HG02885 (cell line): ENCODE data around the gene MRPS6.

Experiments used
- ATAC-seq: cut with Tn5 transposase; IDR thresholded peaks from one replicate; pipeline ENCODE4 v1.9.1; 2021; ENCODE audit warnings: mild to moderate bottlenecking; ENCODE audit not compliant: unreplicated experiment, poor library complexity

MRPS6 gene

DNA sequence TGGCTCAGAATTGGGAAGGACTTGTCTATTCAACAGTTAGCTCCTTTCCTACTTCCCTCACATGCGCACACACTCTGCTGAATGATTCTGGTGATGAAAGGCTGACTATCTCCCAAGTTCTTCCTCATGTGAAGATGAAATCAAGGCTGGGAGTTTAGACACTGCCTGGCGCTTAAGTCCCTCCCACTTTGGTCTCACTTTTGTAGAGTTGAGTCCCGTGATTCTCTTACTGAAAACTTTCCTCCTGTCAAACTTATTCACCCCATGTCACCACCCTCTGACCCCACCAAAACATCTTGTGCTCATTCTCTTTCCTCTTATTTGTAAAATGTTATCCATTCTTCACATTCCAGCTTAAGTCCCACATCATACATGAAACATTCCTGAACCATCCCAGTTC is 8.4 kb upstream of the MRPS6 start:
- ATAC-seq, result no peak

DNA sequence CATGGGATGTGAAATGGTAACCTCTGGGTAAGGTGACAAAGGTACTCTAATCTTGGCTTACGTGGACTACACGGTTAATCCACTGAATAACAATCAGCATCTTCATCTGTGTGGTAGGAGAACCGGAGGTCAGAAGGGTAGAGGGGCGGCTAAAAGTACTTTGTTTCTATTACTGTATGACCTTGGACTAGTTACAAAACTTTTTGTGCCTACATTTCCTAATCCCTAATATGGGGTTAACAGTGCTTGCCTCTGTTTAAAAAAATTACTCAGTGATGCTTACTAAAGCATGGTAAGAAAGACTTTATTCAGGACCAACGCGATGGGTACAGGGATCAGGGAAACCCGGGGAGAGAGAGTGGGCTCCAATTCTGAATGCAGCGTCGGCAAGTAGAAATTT is 1.7 kb upstream of the MRPS6 start:
- ATAC-seq, result no peak

DNA sequence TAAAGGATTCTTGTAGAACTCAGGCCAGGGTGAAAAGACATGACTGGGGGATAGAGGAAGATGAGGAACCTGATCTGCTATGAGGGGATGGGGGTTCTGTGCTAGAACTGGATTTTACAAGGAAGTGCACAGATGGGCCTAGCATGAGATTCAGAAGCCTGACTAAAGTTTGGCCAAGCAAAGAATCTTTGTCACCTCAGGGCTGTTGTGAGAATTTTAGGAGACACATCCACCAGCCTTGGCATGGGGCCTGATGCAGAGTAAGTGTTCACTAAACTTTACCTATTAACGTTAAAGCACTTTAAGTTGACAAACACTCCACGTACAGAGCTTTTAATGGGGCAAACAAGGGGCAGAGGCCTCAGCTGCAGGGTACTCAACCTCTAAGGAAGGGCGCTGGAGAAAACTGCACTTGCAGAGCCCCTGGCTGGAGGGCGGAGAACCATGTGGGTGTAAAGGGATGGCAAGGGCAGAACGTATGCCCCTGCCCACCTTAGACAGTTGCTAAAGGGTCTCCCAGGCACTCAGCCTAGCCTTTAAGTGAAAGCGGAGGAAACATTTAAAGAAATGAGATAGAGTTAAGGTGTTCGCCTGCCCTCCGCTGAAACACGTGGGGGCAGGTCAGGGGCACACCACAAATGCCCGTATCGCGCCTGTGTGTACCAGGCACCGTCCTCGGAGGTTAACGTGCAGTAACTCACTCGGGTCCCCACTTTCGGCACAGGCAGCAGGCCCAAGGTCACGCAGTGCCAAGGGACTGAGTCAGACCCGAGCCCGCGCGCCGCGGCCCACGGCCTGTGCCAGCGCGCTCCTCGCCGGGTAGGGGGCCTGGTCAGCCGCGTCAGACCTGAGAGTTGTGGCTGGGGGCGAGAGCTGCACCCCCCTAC is 990 bp upstream of the MRPS6 start:
- ATAC-seq, result peak; percentile 5

DNA sequence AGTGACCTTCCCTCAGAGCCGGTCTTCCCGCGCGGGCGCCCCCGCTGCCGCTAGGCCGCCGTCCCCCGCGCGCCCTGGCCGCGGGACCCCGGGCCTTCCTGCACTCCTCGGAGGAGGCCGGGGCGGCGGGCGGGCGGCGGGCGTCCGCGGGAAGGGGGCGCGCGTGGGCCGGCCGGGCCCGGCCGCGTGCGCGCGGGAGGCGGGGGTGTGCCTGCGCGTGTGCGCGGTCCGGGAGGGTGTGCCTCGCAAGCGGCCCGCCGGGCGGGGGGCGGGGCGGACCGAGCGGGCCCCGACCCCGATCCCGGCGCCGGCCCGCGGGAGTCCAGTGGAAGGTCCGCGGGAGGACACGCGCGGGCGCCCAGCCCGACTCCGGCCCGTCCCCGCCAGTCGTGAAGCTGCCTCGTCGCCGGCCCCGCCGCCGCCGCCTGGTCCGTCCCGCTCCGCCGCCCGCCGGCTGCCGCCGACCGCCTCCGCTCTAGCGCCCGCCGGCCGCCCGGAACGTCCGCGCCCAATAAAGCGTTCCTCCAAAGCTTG is 438 bp downstream of the MRPS6 start:
- ATAC-seq, result peak; percentile 57

DNA sequence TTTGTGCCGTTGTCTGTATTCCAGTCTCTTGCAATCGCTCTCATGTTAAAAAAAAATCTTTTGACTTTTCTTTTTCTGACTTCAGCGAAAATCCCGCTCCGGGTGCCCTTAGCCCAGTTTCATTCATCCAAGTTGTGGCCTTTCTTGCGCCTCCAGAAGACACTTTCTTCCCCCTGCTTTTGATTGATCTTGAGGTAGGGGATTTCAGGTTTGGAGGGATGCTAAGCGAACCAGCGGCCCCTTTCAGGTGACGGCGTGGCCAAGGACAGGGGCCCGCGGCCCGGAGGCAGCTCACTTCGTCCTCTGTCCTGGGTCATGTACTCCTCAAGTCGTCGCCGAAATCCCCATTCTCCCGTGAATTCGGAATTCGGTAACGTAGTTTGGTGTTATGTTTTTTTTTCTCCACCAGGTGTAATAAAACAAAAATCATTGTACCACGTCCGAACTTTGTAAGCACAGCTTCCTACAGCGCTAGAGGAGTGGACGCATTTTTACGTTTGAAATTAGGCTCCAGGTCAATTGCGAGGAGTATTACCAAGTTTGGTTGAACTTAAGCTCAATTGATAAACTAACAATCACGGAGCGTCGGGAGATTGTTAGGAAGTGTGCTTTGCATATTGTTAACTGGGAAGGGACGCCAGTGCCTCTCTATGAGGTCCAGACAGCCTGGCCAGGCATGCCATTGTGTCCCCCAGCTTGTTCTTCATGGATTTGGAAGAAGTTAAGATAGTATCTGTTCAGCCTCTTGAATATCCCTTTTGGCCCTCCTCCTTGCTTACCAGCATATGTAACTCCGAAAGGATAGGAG is 1.1 kb downstream of the MRPS6 start:
- no peak for ATAC-seq

DNA sequence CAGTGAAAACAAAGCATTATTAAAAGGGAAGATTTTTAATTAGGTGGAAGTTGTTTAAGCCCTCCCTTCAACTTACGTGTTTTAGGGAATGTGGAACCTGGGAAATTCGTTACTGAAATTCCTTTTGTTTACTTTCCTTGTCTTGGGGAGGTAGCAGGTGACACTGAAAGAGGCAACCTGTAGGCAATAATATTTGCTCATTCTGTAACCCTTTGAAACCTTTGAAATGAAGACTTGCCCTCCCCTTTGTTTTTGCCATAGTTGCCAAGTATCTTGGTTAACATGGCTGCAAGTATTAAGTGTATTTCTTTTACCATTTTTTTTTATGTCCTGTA is 1.7 kb downstream of the MRPS6 start:
- ATAC-seq, result no peak

DNA sequence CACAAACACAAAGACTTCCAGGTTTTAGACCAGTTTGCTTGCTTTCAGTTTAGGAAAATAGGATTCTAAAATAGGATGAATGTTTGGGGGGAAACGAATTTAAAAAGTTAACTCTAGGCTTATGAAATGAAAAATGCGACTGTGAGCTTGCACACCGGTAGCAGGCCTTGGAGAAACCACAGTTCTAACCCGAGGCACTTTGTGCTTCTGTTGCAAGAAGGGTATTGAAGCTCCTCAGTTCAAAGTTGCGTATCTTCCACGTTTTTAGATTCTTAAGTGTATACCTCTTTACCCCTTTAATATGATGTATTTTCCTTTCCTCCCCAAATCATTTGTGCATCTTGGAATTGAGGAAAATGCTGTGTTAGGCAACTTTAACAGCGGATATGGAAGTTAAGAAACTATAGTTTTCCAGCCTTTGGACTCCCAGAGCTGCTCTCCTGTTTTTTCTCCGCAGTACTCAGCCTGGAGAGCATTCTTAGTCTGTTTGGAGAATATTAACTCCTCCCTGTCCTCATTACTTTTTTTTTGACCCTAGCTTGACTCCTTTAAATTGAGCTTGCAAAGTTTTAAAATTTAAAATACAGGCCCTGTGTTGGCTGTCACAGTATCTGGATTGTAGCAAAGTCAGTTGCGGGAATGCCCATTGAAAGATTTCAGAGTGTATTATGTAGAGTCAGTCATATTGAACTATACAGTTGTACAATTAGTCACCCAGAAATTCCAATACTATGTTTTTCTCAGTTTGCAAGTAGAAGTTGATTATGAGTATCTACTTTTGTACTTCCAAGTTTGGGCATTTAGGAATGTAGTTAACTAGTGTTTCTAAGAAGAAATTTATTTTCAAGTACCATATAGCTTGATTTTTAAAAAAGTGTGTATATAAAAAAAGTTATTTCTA is 2.6 kb downstream of the MRPS6 start:
- ATAC-seq, result no peak

DNA sequence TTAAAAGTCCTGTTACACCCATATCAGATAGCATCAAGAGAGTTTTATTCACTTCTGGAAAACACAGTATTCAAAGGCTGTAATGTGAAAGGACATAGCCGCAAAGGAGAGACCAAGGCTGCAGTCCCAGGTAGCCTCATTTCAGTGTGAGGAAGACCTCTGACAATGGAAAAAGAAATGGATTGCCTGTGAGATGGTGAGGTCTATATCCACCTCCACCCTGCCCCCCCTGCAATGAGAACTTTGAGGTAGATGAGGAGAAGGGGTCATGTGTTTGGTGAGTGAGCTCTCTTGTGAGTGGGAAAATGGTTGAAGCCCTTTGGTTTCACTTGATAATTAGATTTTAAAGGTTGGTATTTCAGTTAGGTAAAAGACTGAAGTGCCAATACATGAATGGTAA is 3.5 kb downstream of the MRPS6 start:
- no peak for ATAC-seq

DNA sequence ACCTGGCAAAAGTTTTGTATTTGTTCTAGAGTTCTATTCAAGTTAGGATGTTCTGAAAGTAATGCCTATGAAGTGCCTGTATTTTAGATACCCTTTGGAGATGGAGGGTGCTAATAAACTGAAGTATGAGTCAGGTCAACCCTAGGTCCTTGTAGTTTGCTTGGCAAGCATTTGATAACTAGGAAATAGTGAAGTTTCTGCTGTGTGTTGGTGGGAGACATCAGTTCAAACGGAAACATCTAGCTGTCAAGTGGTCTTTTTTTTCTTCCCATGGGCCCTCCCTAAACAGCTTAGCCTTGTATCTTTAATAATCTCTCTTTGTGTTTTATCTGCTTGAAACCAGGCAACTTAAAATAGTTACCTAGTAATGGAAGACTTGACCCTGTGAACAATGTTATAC is 4.5 kb downstream of the MRPS6 start:
- no peak for ATAC-seq

DNA sequence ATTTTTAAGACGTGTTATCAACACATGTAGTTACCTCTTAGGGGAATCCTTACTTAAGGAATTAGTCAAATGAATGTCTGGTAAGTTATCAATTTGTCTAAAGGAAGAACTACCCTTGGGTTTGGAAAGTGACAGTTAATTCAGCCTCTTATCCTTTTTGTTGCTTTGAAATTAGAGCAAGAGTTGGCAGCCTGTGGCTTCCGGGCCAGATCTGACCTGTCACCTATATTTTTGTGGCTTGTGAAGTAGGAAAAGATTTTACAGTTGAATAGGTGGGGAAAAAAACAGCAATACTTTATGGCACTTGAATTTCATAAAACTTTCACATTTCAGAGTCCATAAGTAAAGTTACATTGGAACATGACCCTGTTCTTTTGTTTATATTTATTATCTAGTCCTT is 5.5 kb downstream of the MRPS6 start:
- no peak for ATAC-seq

DNA sequence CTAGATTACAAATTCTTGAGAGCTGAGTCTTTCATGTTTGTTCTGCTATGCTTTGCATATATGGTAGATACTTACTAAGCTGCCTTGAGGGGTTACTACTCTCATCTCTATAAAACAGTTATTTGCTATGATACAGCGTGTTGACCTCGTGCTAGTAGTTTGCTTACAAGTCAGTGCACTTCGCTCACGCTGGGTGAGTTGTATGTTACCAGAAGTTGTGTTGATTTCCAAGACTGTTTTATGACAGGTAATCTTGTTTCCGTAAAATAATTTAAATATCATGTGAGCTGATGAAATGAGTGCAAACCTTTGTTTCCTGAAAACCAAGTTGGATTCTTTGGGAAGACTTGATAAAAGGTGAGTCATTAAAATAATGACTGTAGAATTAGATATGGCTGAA is 7.3 kb downstream of the MRPS6 start:
- no peak for ATAC-seq

DNA sequence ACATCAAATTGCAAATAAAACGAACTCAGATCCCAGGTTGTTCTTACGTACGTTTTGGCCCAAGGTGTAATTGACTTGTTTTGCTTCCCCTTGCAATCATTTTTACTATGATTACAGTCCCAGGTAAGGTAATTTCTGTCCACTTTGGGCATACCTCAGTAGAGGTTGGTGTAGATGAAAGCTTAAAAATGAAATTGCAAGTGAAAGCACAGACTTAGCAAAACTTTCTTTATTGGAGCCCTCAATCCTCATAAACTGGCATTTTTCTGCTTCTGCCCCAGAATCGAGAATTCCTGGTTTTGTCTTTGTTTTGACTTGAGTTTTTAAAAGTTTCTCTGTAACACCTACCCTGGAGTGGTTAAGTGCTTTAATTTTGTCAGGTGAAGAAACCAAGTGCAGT is 9.4 kb downstream of the MRPS6 start:
- no peak for ATAC-seq

DNA sequence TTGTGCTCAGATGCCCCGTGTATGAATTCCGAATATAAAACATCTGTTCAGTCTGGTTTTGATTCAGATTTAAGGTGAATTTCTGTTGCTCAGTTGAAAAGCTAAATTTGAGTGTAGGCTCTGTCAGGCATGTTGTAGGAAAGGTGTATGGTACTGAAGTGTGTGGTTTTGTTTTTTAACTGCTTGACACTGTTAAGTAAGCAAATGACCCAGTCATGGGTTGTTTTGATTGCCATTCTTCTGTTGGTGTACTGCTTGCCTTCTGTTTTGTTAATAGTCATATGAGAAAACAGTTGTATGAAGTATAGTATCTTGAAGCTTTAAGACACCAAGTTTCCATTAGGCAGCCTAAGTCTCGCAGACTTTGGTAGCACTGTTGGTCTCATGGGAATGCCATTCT is 10.0 kb downstream of the MRPS6 start:
- no peak for ATAC-seq

DNA sequence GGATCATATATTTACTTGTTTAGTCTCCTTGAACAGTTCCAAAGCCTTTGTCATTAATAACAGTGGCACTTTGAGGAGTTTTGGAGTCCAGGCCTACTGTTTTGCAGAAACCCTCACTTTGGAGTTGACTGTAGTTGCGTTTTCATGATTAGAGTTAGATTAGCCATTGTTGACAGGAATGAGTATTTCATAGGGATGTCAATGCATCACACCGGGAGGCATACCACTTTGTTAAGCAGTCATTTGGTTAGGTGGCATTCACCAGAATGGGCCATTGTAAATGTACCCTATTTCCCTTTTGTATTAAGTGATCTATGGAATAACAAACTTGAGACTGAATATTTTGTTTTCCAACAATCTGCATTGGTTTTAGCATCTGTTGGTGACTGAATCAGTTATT is 11.8 kb downstream of the MRPS6 start:
- ATAC-seq, result no peak

DNA sequence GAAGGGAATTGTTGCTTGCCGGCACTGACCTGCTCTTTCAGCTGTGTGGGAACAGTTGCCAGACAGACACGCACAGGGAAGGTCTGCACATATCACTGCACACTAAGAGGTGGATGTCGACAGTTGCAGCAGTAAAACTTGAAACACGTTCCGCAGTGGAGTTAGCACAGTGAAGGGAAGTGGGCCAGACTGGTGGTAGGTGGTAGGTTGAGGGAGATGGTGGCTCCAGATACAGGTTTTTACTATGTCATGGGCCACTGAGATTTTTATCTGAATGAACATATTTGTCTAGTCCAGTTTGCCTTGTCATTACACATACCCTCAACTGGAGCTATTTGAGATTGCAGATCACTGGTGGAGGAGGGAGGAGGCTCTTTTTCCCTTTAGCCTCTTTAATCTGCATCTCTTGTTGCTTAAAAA is 13.5 kb downstream of the MRPS6 start:
- ATAC-seq, result no peak

DNA sequence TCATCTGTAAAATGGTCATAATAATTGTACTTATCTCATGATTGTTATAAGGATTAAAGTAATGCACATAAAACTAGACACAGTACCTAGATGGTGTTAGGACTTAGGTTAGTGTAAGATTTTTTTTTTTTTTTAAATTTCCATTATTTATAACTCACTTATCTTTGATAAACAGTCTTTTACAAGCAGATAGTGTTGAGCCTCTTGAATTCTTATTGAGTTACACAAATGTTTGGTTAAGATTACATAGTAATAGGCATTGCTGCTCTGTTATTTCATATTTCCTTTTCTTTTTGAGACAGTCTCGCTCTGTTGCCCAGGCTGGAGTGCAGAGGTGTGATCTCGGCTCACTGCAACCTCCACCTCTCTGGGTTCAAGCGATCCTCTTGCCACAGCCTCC is 15.4 kb downstream of the MRPS6 start:
- ATAC-seq, result no peak

DNA sequence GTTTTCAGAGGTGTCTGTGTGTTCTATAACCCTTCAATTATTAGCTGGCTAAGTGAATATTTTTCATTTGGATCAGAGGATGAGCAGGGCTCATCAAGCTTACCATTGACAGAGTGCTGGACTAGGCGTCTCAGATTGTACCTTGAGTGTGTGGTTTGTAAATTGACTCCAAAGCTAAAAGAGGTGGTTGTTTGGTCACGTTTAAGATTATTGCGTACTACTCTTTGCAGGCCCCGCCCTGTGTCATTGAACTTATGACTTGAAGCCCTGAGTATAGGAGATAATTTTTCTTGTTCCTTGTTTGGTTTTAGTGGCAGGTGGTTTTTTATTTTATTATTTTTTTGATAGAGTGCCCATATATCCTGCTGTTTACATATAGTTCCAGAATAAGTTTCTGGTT is 17.7 kb downstream of the MRPS6 start:
- ATAC-seq, result no peak

DNA sequence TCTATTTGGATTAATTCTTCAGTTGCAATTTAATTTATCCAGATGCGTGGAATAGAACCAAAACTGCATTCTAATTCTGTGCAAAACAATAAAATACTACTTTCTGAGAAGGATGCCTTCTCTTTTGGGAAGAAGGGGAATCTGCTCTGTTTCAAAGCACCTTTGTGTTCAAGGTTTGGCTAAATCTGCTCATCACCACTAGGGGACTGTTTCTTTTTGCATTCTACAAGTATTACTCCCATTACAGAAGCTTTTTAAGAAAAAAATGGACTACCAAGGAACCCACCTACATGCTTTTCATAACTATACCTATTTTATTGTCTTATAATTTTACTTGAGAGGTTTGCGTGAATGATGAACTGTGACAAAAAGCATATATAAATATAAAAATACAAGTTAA is 18.2 kb downstream of the MRPS6 start:
- ATAC-seq, result no peak

DNA sequence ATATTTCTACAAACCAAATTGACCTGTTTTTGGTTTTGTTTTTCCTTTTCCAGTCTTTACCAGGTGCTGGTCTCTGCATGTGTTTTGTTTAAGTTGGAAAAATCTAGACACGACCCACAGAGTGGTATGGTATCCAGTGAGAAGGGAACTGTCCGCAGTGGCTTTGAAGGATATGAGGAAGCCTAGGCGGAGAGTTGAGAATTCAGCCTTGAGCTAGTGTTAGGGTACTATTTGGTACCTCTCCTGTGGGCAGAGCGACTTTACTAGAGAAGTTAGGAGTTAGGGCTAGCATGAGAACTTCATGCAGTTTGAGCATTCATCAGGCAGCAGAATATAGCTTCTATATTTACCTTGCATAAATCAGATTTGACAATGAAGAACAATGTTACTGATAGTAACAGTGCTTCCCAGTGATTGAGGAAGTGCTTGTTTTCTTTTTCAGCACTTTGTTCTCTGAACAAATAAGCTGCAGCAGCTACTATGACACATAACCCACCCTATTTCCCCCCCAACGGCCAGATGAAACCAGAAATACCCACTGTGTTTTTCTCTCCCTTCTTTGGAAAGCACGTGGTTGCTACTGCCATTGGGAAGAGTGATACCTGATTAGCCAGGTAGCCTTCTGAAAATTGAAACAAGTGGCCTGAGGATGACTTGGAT is 19.0 kb downstream of the MRPS6 start:
- ATAC-seq, result no peak

DNA sequence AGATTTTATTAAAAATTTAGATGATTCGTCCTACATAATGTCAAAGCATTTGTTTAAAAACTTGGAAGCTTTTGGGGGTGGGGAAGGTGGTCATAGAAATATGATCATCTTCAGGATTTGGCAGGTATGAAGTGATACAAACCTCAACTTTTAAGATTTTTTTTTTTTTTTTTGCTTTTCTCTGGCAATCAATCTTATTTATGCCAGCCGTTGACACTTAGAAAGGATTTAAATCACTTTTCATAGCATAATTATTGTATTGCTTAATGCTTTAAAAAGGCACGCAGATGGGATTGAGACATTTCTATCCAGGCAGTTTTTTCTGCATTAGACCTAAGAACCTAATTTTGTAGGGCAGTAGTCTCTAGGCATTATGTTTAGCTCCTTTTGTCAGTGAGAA is 19.7 kb downstream of the MRPS6 start:
- no peak for ATAC-seq
